ENCODE data around the gene CHCHD6. TPM values are rescaled to one million over a fixed set of nuclear protein-coding genes. Genes with fewer than 3 reads are reported as not detected.

CHCHD6 gene
- total and polyA plus RNA-seq, 2 donors (not counting 3 experiments of a cell fraction or from before 2014, with no cell fraction given) = 8.4 to 10.1 TPM

DNA sequence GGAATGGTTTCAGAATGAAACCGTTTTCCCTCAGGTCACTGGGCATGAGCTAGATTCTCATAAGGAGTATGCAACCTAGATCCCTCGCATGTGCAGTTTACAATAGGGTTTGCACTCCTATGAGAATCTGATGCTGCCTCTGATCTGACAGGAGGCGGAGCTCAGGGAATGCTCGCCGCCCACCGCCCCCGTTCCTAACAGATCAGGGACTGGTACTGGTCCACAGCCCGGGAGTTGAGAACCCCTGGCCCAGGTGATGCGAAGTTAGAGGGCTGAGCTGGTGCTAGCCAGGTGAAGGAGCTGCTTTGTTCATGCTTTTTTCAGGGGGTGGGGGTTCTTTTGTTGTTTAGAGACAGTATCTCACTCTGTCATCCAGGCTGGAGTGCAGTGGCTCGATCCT lies 263.3 kb downstream of the CHCHD6 start:
- Histone ChIP-seq H3K4me1 (ENCODE audit: control insufficient read depth, extremely low read depth, insufficient read depth, low read length) (no peaks in the 10 kb centered on the region), H3K9me1 (replicated peaks; ENCODE audit: control insufficient read depth, extremely low read depth, insufficient read depth, low read length) (no peaks in the 10 kb centered on the region), H3K79me2 (ENCODE audit: control insufficient read depth, insufficient read depth, low read length) (no peaks in the 10 kb centered on the region), H3K27me3 (ENCODE audit: control insufficient read depth in 2 of 2, insufficient read depth in 2 of 2, low read length in 2 of 2) (peaks cover 8 to 17% of the 10 kb centered on the region in 2 experiments), H3K4me3 (replicated peaks in 1 of 3; ENCODE audit: insufficient read depth in 1 of 3, low read depth in 1 of 3, low read length in 3 of 3) (no peak overlapping the region), H3K9ac (replicated peaks; ENCODE audit: extremely low read depth, insufficient read depth, low read length) (no peak overlapping the region), H3K9me3 (replicated peaks; ENCODE audit: control insufficient read depth, insufficient read depth, low read length) (no peaks in the 10 kb centered on the region), H2AFZ (ENCODE audit: low read depth, low read length) (no peak overlapping the region), H3K4me2 (ENCODE audit: insufficient read depth, low read length) (no peak overlapping the region), H4K20me1 (replicated peaks; ENCODE audit: control insufficient read depth, extremely low read depth, insufficient read depth, low read length) (no peaks in the 10 kb centered on the region), H3K27ac (ENCODE audit: insufficient read depth, low read depth, low read length) (no peak overlapping the region), H3K36me3 (ENCODE audit: control insufficient read depth in 2 of 2, extremely low read depth in 1 of 2, insufficient read depth in 2 of 2, low read length in 2 of 2) (no peaks in the 10 kb centered on the region)
- ChIA-PET CTCF (interaction anchor here (1.1 kb wide), 1 partner anchor 14 kb away, joined by 4 read pairs; no protein-coding TSS in a partner anchor), POLR2A (no interaction called here)
- intact Hi-C loops (cut with micrococcal nuclease) = no loop called here
- no peak for FAIRE-seq
- no TSS peak for BruUV-seq (replicated peaks)
- dilution Hi-C loops (cut with MboI; ENCODE audit: extremely low pct_ligation_motif_present, low sequenced_read_pairs) = no loop called here
- TF ChIP-seq MYC (IDR thresholded peaks at IDR 0.05; ENCODE audit: low read depth, low read length) (no peak), POLR2A (IDR thresholded peaks at IDR 0.05; ENCODE audit: low read depth, low read length) (no peak), FOS (IDR thresholded peaks at IDR 0.05; ENCODE audit: borderline replicate concordance, insufficient read depth, low read length) (no peak), POLR2AphosphoS5 (IDR thresholded peaks at IDR 0.05; ENCODE audit: insufficient read depth, low read depth, low read length) (no peak), GATA2 (IDR thresholded peaks at IDR 0.05; ENCODE audit: insufficient read depth, insufficient read length, low read depth, low read length) (no peak), EZH2 (IDR thresholded peaks at IDR 0.05; ENCODE audit: borderline replicate concordance, low read depth, low read length, severe bottlenecking) (no peak), JUN (IDR thresholded peaks at IDR 0.05; ENCODE audit: borderline replicate concordance, insufficient read depth, insufficient read length, low read depth) (no peak)
- TF ChIP-seq, protein P1, sequence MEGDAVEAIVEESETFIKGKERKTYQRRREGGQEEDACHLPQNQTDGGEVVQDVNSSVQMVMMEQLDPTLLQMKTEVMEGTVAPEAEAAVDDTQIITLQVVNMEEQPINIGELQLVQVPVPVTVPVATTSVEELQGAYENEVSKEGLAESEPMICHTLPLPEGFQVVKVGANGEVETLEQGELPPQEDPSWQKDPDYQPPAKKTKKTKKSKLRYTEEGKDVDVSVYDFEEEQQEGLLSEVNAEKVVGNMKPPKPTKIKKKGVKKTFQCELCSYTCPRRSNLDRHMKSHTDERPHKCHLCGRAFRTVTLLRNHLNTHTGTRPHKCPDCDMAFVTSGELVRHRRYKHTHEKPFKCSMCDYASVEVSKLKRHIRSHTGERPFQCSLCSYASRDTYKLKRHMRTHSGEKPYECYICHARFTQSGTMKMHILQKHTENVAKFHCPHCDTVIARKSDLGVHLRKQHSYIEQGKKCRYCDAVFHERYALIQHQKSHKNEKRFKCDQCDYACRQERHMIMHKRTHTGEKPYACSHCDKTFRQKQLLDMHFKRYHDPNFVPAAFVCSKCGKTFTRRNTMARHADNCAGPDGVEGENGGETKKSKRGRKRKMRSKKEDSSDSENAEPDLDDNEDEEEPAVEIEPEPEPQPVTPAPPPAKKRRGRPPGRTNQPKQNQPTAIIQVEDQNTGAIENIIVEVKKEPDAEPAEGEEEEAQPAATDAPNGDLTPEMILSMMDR (IDR thresholded peaks at IDR 0.05; ENCODE audit: extremely low read depth in 1 of 2, insufficient read depth in 1 of 2, low read depth in 1 of 2, low read length in 2 of 2) = no peak
- TF ChIP-seq, protein P2, sequence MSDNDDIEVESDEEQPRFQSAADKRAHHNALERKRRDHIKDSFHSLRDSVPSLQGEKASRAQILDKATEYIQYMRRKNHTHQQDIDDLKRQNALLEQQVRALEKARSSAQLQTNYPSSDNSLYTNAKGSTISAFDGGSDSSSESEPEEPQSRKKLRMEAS (IDR thresholded peaks at IDR 0.05; ENCODE audit: insufficient read depth, insufficient read length) = no peak
- no peak for DNase-seq (ENCODE audit: low read depth, low spot score)

All from endothelial cell of umbilical vein (primary cell).